Thoracic aorta (tissue), 2 donors: Measurements from ENCODE around the gene FBLN2. TPM values are rescaled to one million over a fixed set of nuclear protein-coding genes. Genes with fewer than 3 reads are reported as not detected.

Experiments used
- ATAC-seq: fragments of 150-250 bp; one replicate; pipeline ENCODE4 v1.8.0; 2017; ENCODE audit warnings: low read depth; ENCODE audit not compliant: insufficient number of reproducible peaks, low FRiP score
- DNase-seq: peaks from one replicate; pipeline ENCODE4 v3.0.0-alpha.2; 2020; ENCODE audit warnings: low spot score
- H3K27ac ChIP-seq, 2 donors: fragments of 200-600 bp; sonication (generic); 1 replicate in 1 of 2; 2 replicates in 1 of 2; pipeline ENCODE4 v1.5.1; 2016; ENCODE audit warnings: mild to moderate bottlenecking in 2 of 2, moderate library complexity in 2 of 2
- H3K27me3 ChIP-seq: fragments of 200-600 bp; sonication (generic); replicated peaks from 2 replicates; pipeline ENCODE4 v1.6.0; 2016; ENCODE audit warnings: mild to moderate bottlenecking; ENCODE audit not compliant: insufficient read depth
- H3K36me3 ChIP-seq: fragments of 200-600 bp; sonication (generic); one replicate; pipeline ENCODE4 v1.5.1; 2016
- H3K4me1 ChIP-seq, 2 donors: fragments of 200-600 bp; sonication (generic); 1 replicate in 1 of 2; 2 replicates in 1 of 2; pipeline versions ENCODE4 v1.5.1 to v1.6.0; 2016; ENCODE audit warnings: low read depth in 2 of 2, mild to moderate bottlenecking in 1 of 2; ENCODE audit not compliant: control insufficient read depth in 1 of 2
- H3K4me3 ChIP-seq: fragments of 200-600 bp; sonication (generic); 2 replicates; pipeline ENCODE4 v1.5.1; 2016; ENCODE audit warnings: mild to moderate bottlenecking
- H3K9me3 ChIP-seq: fragments of 200-600 bp; sonication (generic); 2 replicates; pipeline ENCODE4 v1.5.1; 2016
- CTCF ChIP-seq: fragments of 200-600 bp; sonication (generic); IDR thresholded peaks from one replicate; pipeline ENCODE4 v1.5.1; 2019; ENCODE audit warnings: antibody characterized with exemption
- total RNA-seq, 2 donors: library from RNA; depleted of rRNA; stranded (reverse); fragments of >200 nt; gene quantifications; one replicate each; pipeline versions ENCODE4 v1.1.0 to v1.2.3, GENCODE V29; 2016

The FBLN2 gene
- total RNA-seq, 2 donors from 2014 or later, result 233 to 328 TPM

GRCh38 chr3:13537909-13538296 is 11.0 kb upstream of the FBLN2 start:
- Histone ChIP-seq H3K36me3 (no peaks in the 10 kb centered on the region), H3K27ac (peak overlapping the region in 1 of 2 donors; percentile 18), H3K4me3 (no peak overlapping the region), H3K9me3 (no peaks in the 10 kb centered on the region), H3K4me1 (no peaks in the 10 kb centered on the region), H3K27me3 (no peaks in the 10 kb centered on the region)
- ATAC-seq (peak; percentile 51), DNase-seq (no peak)
- TF ChIP-seq CTCF, result no peak

GRCh38 chr3:13538520-13539291 is 10.2 kb upstream of the FBLN2 start:
- H3K27me3 ChIP-seq, result no peaks in the 10 kb centered on the region
- peak overlapping the region in 1 of 2 donors; percentile 18 for H3K27ac ChIP-seq
- DNase-seq, result no peak
- H3K36me3 ChIP-seq, result no peaks in the 10 kb centered on the region
- H3K4me1 ChIP-seq, result peaks cover 0 to 3% of the 10 kb centered on the region in 2 donors
- no peak for ATAC-seq
- no peaks in the 10 kb centered on the region for H3K9me3 ChIP-seq
- H3K4me3 ChIP-seq, result no peak overlapping the region
- no peak for TF ChIP-seq CTCF

- DNase-seq, result no peak
- H3K27me3 ChIP-seq, result no peaks in the 10 kb centered on the region
- no peaks in the 10 kb centered on the region for H3K9me3 ChIP-seq
- no peak for ATAC-seq
- no peak for TF ChIP-seq CTCF
- H3K36me3 ChIP-seq, result no peaks in the 10 kb centered on the region
- H3K4me3 ChIP-seq, result no peak overlapping the region
- peaks cover 0 to 6% of the 10 kb centered on the region in 2 donors for H3K4me1 ChIP-seq
- H3K27ac ChIP-seq, result no peak overlapping the region
Observed at GRCh38 chr3:13539292-13539638, 9.7 kb upstream of the FBLN2 start.

- Histone ChIP-seq H3K4me1 (peaks cover 0 to 6% of the 10 kb centered on the region in 2 donors), H3K4me3 (no peak overlapping the region), H3K27ac (no peak overlapping the region), H3K36me3 (no peaks in the 10 kb centered on the region), H3K27me3 (no peaks in the 10 kb centered on the region), H3K9me3 (no peaks in the 10 kb centered on the region)
- DNase-seq, result no peak
- no peak for ATAC-seq
- no peak for TF ChIP-seq CTCF
Observed at GRCh38 chr3:13539671-13540070, 9.3 kb upstream of the FBLN2 start.

GRCh38 chr3:13540297-13540995 is 8.5 kb upstream of the FBLN2 start:
- no peaks in the 10 kb centered on the region for H3K9me3 ChIP-seq
- no peak for TF ChIP-seq CTCF
- no peaks in the 10 kb centered on the region for H3K36me3 ChIP-seq
- ATAC-seq (no peak), DNase-seq (no peak)
- peaks cover 0 to 6% of the 10 kb centered on the region in 2 donors for H3K4me1 ChIP-seq
- H3K27ac ChIP-seq, result no peak overlapping the region
- H3K4me3 ChIP-seq, result no peak overlapping the region
- H3K27me3 ChIP-seq, result no peaks in the 10 kb centered on the region
